ENCODE measurements around the gene HIF1AN.

GRCh38 chr10:100567249-100567648 lies 31.5 kb downstream of the HIF1AN start:
- TF ChIP-seq POLR2A (IDR thresholded peaks at IDR 0.05; ENCODE audit: low read length): no peak
- TF ChIP-seq GATA1 (IDR thresholded peaks at IDR 0.05; ENCODE audit: low read depth, low read length): no peak

All from erythroblast (primary cell).